Activated CD8-positive, alpha-beta memory T cell treated with anti-CD3 and anti-CD28 coated beads for 1 hour (primary cell): ENCODE data around the gene LYL1.

ENCODE experiments used
- DNase-seq, 2 donors: peaks; one replicate each; pipeline ENCODE4 v3.0.0-alpha.2; 2020; ENCODE audit warnings: low read depth in 1 of 2; ENCODE audit errors: extremely low read depth in 1 of 2

LYL1 gene

GRCh38 chr19:13058951-13059660 is 43.6 kb downstream of the LYL1 start:
- no peak for DNase-seq

GRCh38 chr19:13057744-13058143 is 44.9 kb downstream of the LYL1 start:
- DNase-seq: no peak

GRCh38 chr19:13057147-13057572 is 45.5 kb downstream of the LYL1 start:
- no peak for DNase-seq

- DNase-seq: no peak
Observed at GRCh38 chr19:13056052-13056660, 46.5 kb downstream of the LYL1 start.

GRCh38 chr19:13055213-13056051 is 47.2 kb downstream of the LYL1 start:
- no peak for DNase-seq

- DNase-seq: no peak
Observed at GRCh38 chr19:13054626-13055212, 47.9 kb downstream of the LYL1 start.

GRCh38 chr19:13053761-13054625 is 48.7 kb downstream of the LYL1 start:
- no peak for DNase-seq

- DNase-seq: no peak
Observed at GRCh38 chr19:13053238-13053637, 49.4 kb downstream of the LYL1 start.

GRCh38 chr19:13052447-13053175 is 50.0 kb downstream of the LYL1 start:
- no peak for DNase-seq

GRCh38 chr19:13051557-13052165 is 51.0 kb downstream of the LYL1 start:
- no peak for DNase-seq

- no peak for DNase-seq
Observed at GRCh38 chr19:13050274-13050673, 52.4 kb downstream of the LYL1 start.
